DND-41 (cell line): ENCODE measurements around the gene LPCAT2.

Experiments used
- EZH2 ChIP-seq: IDR thresholded peaks from 3 replicates; pipeline ENCODE4 v1.6.1; 2012; ENCODE audit warnings: borderline replicate concordance, low read depth, mild to moderate bottlenecking, moderate library complexity, low read length, inconsistent platforms; ENCODE audit not compliant: severe bottlenecking
- TF ChIP-seq, protein P1 (sequence below): IDR thresholded peaks from 2 replicates; pipeline ENCODE4 v1.5.1; 2012; ENCODE audit warnings: borderline replicate concordance, low read length, moderate library complexity, mild to moderate bottlenecking; ENCODE audit not compliant: poor library complexity, severe bottlenecking; ENCODE audit errors: extremely low read depth

DNA sequence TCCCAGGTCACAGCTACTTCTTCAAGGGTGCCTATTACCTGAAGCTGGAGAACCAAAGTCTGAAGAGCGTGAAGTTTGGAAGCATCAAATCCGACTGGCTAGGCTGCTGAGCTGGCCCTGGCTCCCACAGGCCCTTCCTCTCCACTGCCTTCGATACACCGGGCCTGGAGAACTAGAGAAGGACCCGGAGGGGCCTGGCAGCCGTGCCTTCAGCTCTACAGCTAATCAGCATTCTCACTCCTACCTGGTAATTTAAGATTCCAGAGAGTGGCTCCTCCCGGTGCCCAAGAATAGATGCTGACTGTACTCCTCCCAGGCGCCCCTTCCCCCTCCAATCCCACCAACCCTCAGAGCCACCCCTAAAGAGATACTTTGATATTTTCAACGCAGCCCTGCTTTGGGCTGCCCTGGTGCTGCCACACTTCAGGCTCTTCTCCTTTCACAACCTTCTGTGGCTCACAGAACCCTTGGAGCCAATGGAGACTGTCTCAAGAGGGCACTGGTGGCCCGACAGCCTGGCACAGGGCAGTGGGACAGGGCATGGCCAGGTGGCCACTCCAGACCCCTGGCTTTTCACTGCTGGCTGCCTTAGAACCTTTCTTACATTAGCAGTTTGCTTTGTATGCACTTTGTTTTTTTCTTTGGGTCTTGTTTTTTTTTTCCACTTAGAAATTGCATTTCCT is 3.4 kb upstream of the LPCAT2 start:
- TF ChIP-seq, protein P1, sequence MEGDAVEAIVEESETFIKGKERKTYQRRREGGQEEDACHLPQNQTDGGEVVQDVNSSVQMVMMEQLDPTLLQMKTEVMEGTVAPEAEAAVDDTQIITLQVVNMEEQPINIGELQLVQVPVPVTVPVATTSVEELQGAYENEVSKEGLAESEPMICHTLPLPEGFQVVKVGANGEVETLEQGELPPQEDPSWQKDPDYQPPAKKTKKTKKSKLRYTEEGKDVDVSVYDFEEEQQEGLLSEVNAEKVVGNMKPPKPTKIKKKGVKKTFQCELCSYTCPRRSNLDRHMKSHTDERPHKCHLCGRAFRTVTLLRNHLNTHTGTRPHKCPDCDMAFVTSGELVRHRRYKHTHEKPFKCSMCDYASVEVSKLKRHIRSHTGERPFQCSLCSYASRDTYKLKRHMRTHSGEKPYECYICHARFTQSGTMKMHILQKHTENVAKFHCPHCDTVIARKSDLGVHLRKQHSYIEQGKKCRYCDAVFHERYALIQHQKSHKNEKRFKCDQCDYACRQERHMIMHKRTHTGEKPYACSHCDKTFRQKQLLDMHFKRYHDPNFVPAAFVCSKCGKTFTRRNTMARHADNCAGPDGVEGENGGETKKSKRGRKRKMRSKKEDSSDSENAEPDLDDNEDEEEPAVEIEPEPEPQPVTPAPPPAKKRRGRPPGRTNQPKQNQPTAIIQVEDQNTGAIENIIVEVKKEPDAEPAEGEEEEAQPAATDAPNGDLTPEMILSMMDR: no peak
- TF ChIP-seq EZH2: no peak
